Gastrocnemius medialis (tissue), 4 donors: Measurements from ENCODE around the gene ATPAF1. TPM values are rescaled to one million over a fixed set of nuclear protein-coding genes. Genes with fewer than 3 reads are reported as not detected.

Experiments used
- ATAC-seq, 2 donors: fragments of 150-250 bp; one replicate each; pipeline ENCODE4 v1.9.1; 2016
- DNase-seq, 2 donors: peaks; one replicate each; pipeline ENCODE4 v3.0.0-alpha.2; 2019
- H3K27ac ChIP-seq, 4 donors: fragments of 200-600 bp; sonication (generic); 1 replicate in 1 of 4; 2 replicates in 3 of 4; pipeline ENCODE4 v1.5.1; 2016 to 2018; ENCODE audit warnings: mild to moderate bottlenecking in 2 of 4, moderate library complexity in 1 of 4
- H3K27me3 ChIP-seq, 3 donors: fragments of 200-600 bp; sonication (generic) in 2 of 3; 1 replicate in 1 of 3; 2 replicates in 2 of 3; pipeline versions ENCODE4 v1.5.1 to v1.6.0; 2016 to 2019; ENCODE audit warnings: mild to moderate bottlenecking in 1 of 3, moderate library complexity in 1 of 3
- H3K36me3 ChIP-seq, 2 donors: fragments of 200-600 bp; sonication (generic) in 1 of 2; one replicate each; pipeline ENCODE4 v1.5.1; 2017 to 2018
- H3K4me1 ChIP-seq, 2 donors: fragments of 200-600 bp; sonication (generic) in 1 of 2; one replicate each; pipeline ENCODE4 v1.5.1; 2016 to 2017; ENCODE audit warnings: mild to moderate bottlenecking in 2 of 2
- H3K4me3 ChIP-seq, 4 donors: fragments of 200-600 bp; sonication (generic) in 3 of 4; 1 replicate in 1 of 4; 2 replicates in 3 of 4; pipeline ENCODE4 v1.5.1; 2016 to 2019; ENCODE audit warnings: mild to moderate bottlenecking in 2 of 4
- H3K9me3 ChIP-seq, 3 donors: fragments of 200-600 bp; sonication (generic) in 2 of 3; 1 replicate in 1 of 3; 2 replicates in 2 of 3; pipeline ENCODE4 v1.5.1; 2016 to 2019
- CTCF ChIP-seq, 5 experiments: fragments of 450-650 bp in 3 of 5; fragments of 200-600 bp in 2 of 5; sonication (generic) in 2 of 5; IDR thresholded peaks in 4 of 5; conservative IDR thresholded peaks in 1 of 5; 1 replicate in 4 of 5; 2 replicates in 1 of 5; pipeline ENCODE4 v1.5.1; 2016 to 2019; ENCODE audit warnings: antibody characterized with exemption in 5 of 5, mild to moderate bottlenecking in 3 of 5, moderate library complexity in 3 of 5
- POLR2A ChIP-seq, 2 donors: fragments of 450-650 bp; IDR thresholded peaks; one replicate each; pipeline ENCODE4 v1.6.1; 2017; ENCODE audit warnings: antibody characterized with exemption in 2 of 2, mild to moderate bottlenecking in 2 of 2, moderate library complexity in 2 of 2
- in situ Hi-C, 4 donors: fragments of 200-750 bp; cut with MboI; loops; one replicate each; pipeline versions ENCODE4 v1.15.0 to v1.8.0; 2017; ENCODE audit warnings: low sequenced_read_pairs in 4 of 4
- intact Hi-C: fragments of 100-400 bp; cut with DNase I; formaldehyde crosslinking; loops from one replicate; pipeline ENCODE4 v1.15.1; 2023; ENCODE audit warnings: low total_unique reads
- total RNA-seq, 4 donors: library from RNA; depleted of rRNA; stranded (reverse); fragments of >200 nt; gene quantifications; one replicate each; pipeline versions ENCODE4 v1.1.0 to v1.2.3, GENCODE V29; 2016

The ATPAF1 gene
- total RNA-seq, 4 donors from 2014 or later: 76.6 to 173 (median 135) TPM

GRCh38 chr1:46589529-46589928 lies 78.6 kb downstream of the ATPAF1 start:
- DNase-seq: no peak
- Histone ChIP-seq H3K27me3 (no peaks in the 10 kb centered on the region), H3K4me3 (no peak overlapping the region), H3K4me1 (no peaks in the 10 kb centered on the region), H3K27ac (no peak overlapping the region), H3K9me3 (no peaks in the 10 kb centered on the region), H3K36me3 (peaks cover 0 to 74% of the 10 kb centered on the region in 2 donors)
- in situ Hi-C loops: no loop called here
- no peak for ATAC-seq
- intact Hi-C loops: no loop called here
- no peak for TF ChIP-seq CTCF (IDR thresholded peaks at IDR 0.05 in 4 of 5, conservative IDR thresholded peaks at IDR 0.05 in 1 of 5)
- no peak for TF ChIP-seq POLR2A (IDR thresholded peaks at IDR 0.05)

- in situ Hi-C loops (no loop called here), intact Hi-C loops (no loop called here)
- no peaks in the 10 kb centered on the region for H3K27me3 ChIP-seq
- peak in 1 of 2 donors; percentile 47 for ATAC-seq
- H3K36me3 ChIP-seq: peaks cover 0 to 78% of the 10 kb centered on the region in 2 donors
- H3K9me3 ChIP-seq: no peaks in the 10 kb centered on the region
- no peaks in the 10 kb centered on the region for H3K4me1 ChIP-seq
- H3K4me3 ChIP-seq: no peak overlapping the region
- peak in 1 of 2 donors; percentile 46 for DNase-seq
- TF ChIP-seq POLR2A (IDR thresholded peaks at IDR 0.05) (no peak), CTCF (IDR thresholded peaks at IDR 0.05 in 4 of 5, conservative IDR thresholded peaks at IDR 0.05 in 1 of 5) (no peak)
- H3K27ac ChIP-seq: no peak overlapping the region
Observed at GRCh38 chr1:46587069-46587468, 81.1 kb downstream of the ATPAF1 start.

- intact Hi-C loops: no loop called here
- Histone ChIP-seq H3K9me3 (no peaks in the 10 kb centered on the region), H3K4me3 (no peak overlapping the region), H3K36me3 (peaks cover 0 to 75% of the 10 kb centered on the region in 2 donors), H3K27ac (no peak overlapping the region), H3K4me1 (no peaks in the 10 kb centered on the region), H3K27me3 (no peaks in the 10 kb centered on the region)
- no peak for DNase-seq
- no peak for ATAC-seq
- TF ChIP-seq CTCF (IDR thresholded peaks at IDR 0.05 in 4 of 5, conservative IDR thresholded peaks at IDR 0.05 in 1 of 5) (no peak), POLR2A (IDR thresholded peaks at IDR 0.05) (no peak)
- in situ Hi-C loops: no loop called here
Observed at GRCh38 chr1:46585312-46585938, 82.7 kb downstream of the ATPAF1 start.

GRCh38 chr1:46583494-46583893 lies 84.7 kb downstream of the ATPAF1 start:
- no peak for ATAC-seq
- no peaks in the 10 kb centered on the region for H3K4me1 ChIP-seq
- intact Hi-C loops (no loop called here), in situ Hi-C loops (no loop called here)
- TF ChIP-seq POLR2A (IDR thresholded peaks at IDR 0.05) (no peak), CTCF (IDR thresholded peaks at IDR 0.05 in 4 of 5, conservative IDR thresholded peaks at IDR 0.05 in 1 of 5) (no peak)
- H3K27me3 ChIP-seq: no peaks in the 10 kb centered on the region
- DNase-seq: no peak
- peaks cover 2 to 78% of the 10 kb centered on the region in 2 donors for H3K36me3 ChIP-seq
- no peaks in the 10 kb centered on the region for H3K9me3 ChIP-seq
- no peak overlapping the region for H3K27ac ChIP-seq
- H3K4me3 ChIP-seq: no peak overlapping the region

- TF ChIP-seq CTCF (IDR thresholded peaks at IDR 0.05 in 4 of 5, conservative IDR thresholded peaks at IDR 0.05 in 1 of 5) (no peak), POLR2A (IDR thresholded peaks at IDR 0.05) (no peak)
- intact Hi-C loops (no loop called here), in situ Hi-C loops (no loop called here)
- H3K36me3 ChIP-seq: peaks cover 2 to 83% of the 10 kb centered on the region in 2 donors
- H3K27ac ChIP-seq: no peak overlapping the region
- no peaks in the 10 kb centered on the region for H3K4me1 ChIP-seq
- no peak overlapping the region for H3K4me3 ChIP-seq
- ATAC-seq: no peak
- no peaks in the 10 kb centered on the region for H3K27me3 ChIP-seq
- DNase-seq: no peak
- H3K9me3 ChIP-seq: no peaks in the 10 kb centered on the region
Observed at GRCh38 chr1:46582972-46583371, 85.2 kb downstream of the ATPAF1 start.
